GM21423 (cell line): Measurements from ENCODE around the gene IER2.
A peak's percentile ranks its signal among the peaks of the same experiment; 100 is the strongest.

Experiments
- ATAC-seq: cut with Tn5 transposase; IDR thresholded peaks from one replicate; pipeline ENCODE4 v1.9.1; 2021; ENCODE audit warnings: mild to moderate bottlenecking, moderate library complexity; ENCODE audit not compliant: unreplicated experiment

IER2 gene, protein sequence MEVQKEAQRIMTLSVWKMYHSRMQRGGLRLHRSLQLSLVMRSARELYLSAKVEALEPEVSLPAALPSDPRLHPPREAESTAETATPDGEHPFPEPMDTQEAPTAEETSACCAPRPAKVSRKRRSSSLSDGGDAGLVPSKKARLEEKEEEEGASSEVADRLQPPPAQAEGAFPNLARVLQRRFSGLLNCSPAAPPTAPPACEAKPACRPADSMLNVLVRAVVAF

GRCh38 chr19:13150187-13150930 lies at the start of gene IER2, which contains the start of gene STX10:
TSS of gene IER2 (plus strand) at chr19:13150411. CDS start at chr19:13153187, 2,776 bp downstream.
TSS of gene STX10 (minus strand) at chr19:13150375. CDS start at chr19:13150173, 202 bp downstream.
- peak; percentile 32 for ATAC-seq

- no peak for ATAC-seq
Measured at GRCh38 chr19:13100841-13101589, 49.2 kb upstream of the IER2 start.

GRCh38 chr19:13101590-13102415 lies 48.4 kb upstream of the IER2 start:
- ATAC-seq: no peak

DNA sequence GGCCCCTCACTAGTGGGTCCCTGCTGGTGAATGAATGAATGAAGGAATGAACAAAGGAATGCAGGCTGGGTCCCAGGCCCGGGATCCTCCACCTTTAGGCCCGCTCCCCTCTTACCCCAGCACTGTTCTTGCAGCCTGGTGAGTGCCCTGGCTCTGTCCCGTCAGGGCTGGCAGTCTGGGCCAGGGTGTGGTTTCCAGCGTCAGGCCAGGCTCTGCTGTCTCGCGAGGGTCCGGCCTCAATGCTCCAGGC lies 47.9 kb upstream of the IER2 start:
- peak; percentile 1 for ATAC-seq

DNA sequence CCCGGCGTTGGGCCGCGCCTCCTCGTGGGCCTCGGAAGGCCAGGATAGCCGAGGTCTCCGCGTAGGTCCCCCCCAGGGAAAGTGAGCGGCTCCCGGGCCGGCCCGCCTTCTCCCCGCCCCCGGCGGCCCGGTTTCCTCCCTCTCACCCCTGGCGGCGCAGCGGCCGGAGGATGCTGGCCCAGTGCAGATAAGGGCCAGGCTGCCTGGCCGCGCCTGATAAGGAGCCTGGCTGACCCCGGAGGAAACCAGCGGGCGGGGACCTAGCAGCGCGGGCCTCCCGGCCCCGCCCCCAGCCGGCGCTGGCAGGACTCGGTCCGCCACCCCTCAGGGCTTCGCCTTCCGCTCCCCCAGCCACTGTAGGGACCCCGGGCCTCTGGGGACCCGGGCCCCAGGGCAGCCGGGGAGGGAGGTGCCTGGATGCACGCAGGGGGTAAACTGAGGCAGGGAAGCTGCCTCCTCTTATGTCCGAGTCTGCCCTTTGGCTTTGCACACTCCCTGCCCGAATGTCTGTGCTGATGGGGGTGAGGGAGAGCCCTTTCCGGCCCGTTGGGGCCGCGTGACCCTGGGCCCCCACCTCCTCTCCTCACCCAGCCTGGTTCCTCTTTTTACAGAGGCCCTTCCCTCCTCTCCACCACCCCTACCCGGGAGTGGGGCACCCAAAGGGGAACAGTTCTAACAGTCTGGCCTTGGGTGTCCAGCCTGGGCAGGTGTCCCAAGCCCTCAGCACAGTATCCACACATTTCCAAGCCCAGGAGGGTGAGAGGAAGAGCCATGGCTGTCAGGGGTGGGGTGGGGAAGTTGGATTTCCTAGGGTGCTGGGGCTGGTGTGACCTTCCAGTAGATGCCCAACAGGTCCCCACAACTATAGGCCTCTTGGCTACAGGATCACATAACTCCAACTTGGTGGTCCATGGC lies 47.3 kb upstream of the IER2 start, which contains the start of gene LYL1:
TSS of gene LYL1 (minus strand) at position 193 of the 915 bp plus-strand sequence. CDS start 1,687 bp downstream, outside the sequence.
- ATAC-seq: peak; percentile 33

DNA sequence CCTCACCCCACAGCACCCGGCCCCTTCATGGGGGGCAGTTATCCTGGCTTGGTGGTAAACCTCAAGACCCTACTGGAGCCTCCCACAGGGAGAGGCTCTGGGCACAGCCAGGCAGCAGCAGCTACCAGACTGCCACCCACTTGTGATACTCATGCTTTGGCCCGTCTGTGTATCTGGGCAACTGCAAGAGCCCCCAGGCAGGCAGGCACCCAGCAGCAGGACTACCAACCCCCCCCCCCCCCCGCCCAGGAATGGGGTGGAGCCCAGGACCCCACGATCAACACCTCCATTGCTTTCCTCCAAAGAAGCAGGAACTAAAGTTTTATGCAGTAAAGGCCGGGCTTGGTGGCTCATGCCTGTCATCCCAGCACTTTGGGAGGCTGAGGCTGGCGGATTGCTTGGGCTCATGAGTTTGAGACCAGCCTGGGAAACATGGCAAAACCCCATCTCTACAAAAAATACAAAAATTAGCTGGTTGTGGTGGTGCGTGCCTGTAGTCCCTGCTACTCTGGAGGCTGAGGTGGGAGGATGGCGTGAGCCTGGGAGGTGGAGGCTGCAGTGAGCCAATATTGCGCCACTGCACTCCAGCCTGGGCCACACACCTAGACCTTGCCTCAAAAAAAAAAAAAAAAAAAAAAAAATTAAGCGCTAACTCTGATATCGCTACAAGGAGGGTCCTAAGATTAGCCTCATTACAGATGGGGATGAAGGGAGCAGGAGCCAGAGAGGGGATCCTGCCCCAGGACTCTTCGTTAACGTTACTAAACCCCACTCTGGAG lies 46.4 kb upstream of the IER2 start:
- no peak for ATAC-seq

DNA sequence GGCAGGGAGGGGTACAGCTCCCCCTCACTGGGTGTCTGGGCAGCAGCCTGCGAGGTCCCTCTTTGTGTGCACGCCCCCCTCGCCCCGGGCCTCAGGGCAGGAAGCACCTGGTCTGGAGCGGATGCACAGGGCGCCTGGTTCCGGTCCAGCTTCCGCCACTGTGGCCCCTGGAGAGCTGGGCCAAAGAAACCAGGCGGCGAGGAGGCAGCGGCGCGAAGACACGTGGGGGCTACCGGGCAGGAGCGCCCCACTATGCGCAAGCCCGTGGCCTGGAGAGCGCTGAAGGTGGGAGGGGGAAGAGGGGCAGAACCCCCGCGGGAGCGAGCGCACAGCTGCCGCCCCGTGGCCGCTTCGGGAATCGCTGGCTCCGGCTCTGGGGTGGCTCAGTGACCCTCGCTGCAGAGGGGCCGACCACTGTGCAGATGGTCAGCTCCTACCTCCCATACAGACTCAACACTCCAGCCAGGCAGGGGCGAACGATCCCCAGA lies 45.8 kb upstream of the IER2 start:
- ATAC-seq: peak; percentile 37

- no peak for ATAC-seq
Measured at GRCh38 chr19:13104848-13105711, 45.1 kb upstream of the IER2 start.

- ATAC-seq: no peak
Measured at GRCh38 chr19:13109361-13110098, 40.7 kb upstream of the IER2 start.

- no peak for ATAC-seq
Measured at GRCh38 chr19:13110099-13110610, 40.1 kb upstream of the IER2 start.

- ATAC-seq: no peak
Measured at GRCh38 chr19:13112555-13112954, 37.7 kb upstream of the IER2 start.

GRCh38 chr19:13115936-13116281 lies 34.3 kb upstream of the IER2 start:
- no peak for ATAC-seq

- ATAC-seq: peak; percentile 59
Measured at GRCh38 chr19:13116282-13117175, 33.7 kb upstream of the IER2 start, which contains the start of gene TRMT1. TSS of gene TRMT1 (minus strand) at chr19:13116740. CDS start at chr19:13116399, 341 bp downstream.

DNA sequence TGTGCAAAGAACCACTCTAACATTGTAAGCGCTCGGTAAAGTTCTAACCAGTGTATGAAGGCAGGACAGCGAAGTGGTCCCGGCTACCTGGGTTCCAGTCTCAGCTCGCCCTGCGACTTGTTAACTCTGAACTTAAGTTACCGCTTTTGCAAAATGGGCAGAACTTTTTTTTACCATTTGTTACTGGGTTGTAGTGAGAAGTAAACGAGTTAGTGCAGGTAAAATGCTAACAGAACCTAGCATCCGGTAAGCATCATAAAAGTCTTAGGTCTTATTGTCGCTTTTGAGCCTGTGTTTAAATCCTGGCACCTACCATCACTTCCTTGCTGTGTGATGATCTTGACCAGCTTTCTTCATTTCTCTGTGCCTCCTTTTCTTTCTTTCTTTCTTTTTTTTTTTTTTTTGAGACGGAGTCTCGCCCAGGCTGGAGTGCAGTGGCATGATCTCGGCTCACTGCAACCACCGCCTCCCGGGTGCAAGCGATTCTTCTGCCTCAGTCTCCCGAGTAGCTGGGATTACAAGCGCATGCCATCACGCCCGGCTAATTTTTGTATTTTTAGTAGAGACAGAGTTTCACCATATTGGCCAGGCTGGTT lies 32.9 kb upstream of the IER2 start:
- ATAC-seq: no peak

DNA sequence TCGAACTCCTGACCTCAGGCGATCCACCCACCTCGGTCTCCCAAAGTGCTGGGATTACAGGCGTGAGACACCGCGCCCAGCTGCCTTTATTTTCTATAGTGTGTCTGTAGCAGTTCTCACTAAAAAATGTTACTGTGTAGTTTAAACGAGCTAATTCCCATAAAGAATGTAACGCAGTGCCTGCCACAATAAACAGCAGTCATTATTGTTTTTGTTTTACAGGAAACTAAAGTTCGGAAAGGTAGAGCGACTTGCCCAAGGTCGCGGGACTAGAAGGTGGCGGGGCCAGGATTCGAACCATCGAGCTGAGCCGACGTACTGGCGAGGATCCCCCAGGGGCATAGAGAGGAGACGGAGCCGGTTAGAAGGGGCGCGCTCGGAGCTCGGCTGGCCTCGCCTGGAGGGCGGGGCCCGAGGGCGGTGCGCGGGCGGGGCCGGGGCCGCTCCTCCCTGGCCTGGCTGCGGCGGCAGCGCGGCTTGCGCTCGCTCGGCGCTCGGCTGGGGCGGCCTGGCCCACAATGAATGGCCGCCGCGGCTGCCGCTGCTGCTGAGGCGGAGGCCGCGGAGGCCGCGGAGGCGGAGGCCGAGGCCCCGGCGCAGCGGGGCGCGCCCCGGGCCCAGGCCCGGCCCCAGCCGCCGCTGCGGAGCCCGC lies 32.3 kb upstream of the IER2 start, which contains the start of gene NACC1:
TSS of gene NACC1 (plus strand) at position 493 of the 652 bp plus-strand sequence. CDS start 16,944 bp downstream, outside the sequence.
- ATAC-seq: peak; percentile 64
